ENCODE results near the gene EFL1. TPM values are rescaled to one million over a fixed set of nuclear protein-coding genes. Genes with fewer than 3 reads are reported as not detected.
A peak's percentile ranks its signal among the peaks of the same experiment; 100 is the strongest.

Gene EFL1
- total RNA-seq, 2 experiments from 2014 or later: 7.1 to 7.8 TPM

DNA sequence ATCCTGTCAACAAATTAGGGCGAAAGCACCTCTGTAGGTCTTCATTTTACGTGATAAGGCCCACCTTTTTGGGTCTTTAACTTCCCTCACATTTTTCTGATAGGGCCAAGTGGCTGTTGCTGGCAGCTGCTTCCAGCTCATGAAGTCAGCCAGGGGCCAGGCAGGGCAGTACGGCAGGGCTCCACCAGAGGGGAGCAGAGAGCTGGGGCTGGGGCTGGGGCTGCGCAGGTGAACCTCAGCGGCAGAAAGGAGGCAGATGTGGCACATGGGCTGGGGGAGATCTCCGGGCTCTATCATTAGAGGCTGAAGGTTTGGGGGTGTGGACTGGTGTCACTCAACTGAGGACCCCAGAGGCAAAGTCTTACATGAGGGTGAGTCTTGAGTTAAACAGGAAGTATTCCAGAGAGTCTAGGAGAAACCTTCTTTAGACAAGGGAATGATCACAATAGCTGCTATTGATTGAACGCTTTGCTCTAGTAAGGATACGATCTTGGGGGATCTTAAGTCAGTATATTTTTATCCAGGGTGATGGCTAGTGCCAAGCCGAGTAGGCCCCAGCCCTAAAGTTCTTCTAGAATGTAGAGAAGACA, 153.9 kb downstream of the EFL1 start:
- Mint-ChIP-seq H3K36me3 (ENCODE audit: low read depth) (no peaks in the 10 kb centered on the region), H3K27ac (no peak overlapping the region), H3K4me3 (no peak overlapping the region), H3K4me1 (ENCODE audit: low read depth) (peaks cover 5% of the 10 kb centered on the region), H3K27me3 (no peaks in the 10 kb centered on the region), H3K9me3 (no peaks in the 10 kb centered on the region)
- DNase-seq: peak; percentile 46 to 74 (median 59)
- ChIA-PET POLR2A (no interaction called here), CTCF (interaction anchor here (1.0 kb wide), 1 partner anchor 11 kb away, joined by 6 read pairs; no protein-coding TSS in a partner anchor)
- no peak overlapping the region for H3K27ac ChIP-seq (ENCODE audit: low read depth in 1 of 2, low read length in 2 of 2)
- H3K4me3 ChIP-seq (ENCODE audit: low read length): no peak overlapping the region
- no peaks in the 10 kb centered on the region for H3K9me3 ChIP-seq (ENCODE audit: control insufficient read depth in 1 of 2, insufficient read depth in 1 of 2, low read length in 2 of 2)
- H3K4me1 ChIP-seq (ENCODE audit: insufficient read depth, low read length): no peaks in the 10 kb centered on the region
- ATAC-seq (ENCODE audit: poor library complexity): peak; percentile 99
- TF ChIP-seq, protein P1, sequence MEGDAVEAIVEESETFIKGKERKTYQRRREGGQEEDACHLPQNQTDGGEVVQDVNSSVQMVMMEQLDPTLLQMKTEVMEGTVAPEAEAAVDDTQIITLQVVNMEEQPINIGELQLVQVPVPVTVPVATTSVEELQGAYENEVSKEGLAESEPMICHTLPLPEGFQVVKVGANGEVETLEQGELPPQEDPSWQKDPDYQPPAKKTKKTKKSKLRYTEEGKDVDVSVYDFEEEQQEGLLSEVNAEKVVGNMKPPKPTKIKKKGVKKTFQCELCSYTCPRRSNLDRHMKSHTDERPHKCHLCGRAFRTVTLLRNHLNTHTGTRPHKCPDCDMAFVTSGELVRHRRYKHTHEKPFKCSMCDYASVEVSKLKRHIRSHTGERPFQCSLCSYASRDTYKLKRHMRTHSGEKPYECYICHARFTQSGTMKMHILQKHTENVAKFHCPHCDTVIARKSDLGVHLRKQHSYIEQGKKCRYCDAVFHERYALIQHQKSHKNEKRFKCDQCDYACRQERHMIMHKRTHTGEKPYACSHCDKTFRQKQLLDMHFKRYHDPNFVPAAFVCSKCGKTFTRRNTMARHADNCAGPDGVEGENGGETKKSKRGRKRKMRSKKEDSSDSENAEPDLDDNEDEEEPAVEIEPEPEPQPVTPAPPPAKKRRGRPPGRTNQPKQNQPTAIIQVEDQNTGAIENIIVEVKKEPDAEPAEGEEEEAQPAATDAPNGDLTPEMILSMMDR (IDR thresholded peaks at IDR 0.05): peak; percentile 68
- intact Hi-C loops (cut with DNase I, micrococcal nuclease): no loop called here
- no peaks in the 10 kb centered on the region for H3K27me3 ChIP-seq (ENCODE audit: control insufficient read depth in 1 of 2, insufficient read depth in 2 of 2, low read length in 2 of 2)
- H3K36me3 ChIP-seq (ENCODE audit: insufficient read depth, low read length): no peaks in the 10 kb centered on the region

DNA sequence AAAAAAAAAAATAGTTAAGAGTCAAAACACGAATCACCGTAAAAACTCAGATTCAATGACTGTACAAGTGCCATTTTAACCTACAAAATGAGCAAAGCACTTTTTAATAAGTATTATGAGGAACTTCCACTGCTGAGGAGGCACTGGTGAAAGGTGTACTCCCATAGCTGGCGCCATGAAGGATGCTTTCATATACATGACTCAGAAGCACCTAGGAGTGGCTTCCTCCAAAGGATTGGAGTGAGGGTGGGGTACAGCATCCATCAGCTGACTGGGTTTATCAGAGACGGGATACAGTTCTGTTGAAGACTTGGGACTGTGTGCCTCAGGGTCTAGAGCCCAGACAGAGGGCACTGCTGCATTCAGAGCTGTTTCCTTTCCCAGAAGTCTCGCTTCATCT, 155.9 kb downstream of the EFL1 start:
- H3K27ac ChIP-seq (ENCODE audit: low read depth in 1 of 2, low read length in 2 of 2): no peak overlapping the region
- H3K9me3 ChIP-seq (ENCODE audit: control insufficient read depth in 1 of 2, insufficient read depth in 1 of 2, low read length in 2 of 2): no peaks in the 10 kb centered on the region
- CTCF ChIA-PET: no interaction called here
- POLR2A ChIA-PET: no interaction called here
- H3K36me3 Mint-ChIP-seq (ENCODE audit: low read depth): no peaks in the 10 kb centered on the region
- intact Hi-C loops (cut with DNase I, micrococcal nuclease): no loop called here
- no peaks in the 10 kb centered on the region for H3K36me3 ChIP-seq (ENCODE audit: insufficient read depth, low read length)
- ATAC-seq (ENCODE audit: poor library complexity) (no peak), DNase-seq (no peak)
- H3K27ac Mint-ChIP-seq: no peak overlapping the region
- no peaks in the 10 kb centered on the region for H3K4me1 ChIP-seq (ENCODE audit: insufficient read depth, low read length)
- H3K27me3 ChIP-seq (ENCODE audit: control insufficient read depth in 1 of 2, insufficient read depth in 2 of 2, low read length in 2 of 2): no peaks in the 10 kb centered on the region
- H3K4me3 Mint-ChIP-seq: no peak overlapping the region
- no peak overlapping the region for H3K4me3 ChIP-seq (ENCODE audit: low read length)
- H3K27me3 Mint-ChIP-seq: no peaks in the 10 kb centered on the region
- H3K4me1 Mint-ChIP-seq (ENCODE audit: low read depth): peaks cover 5% of the 10 kb centered on the region
- H3K9me3 Mint-ChIP-seq: no peaks in the 10 kb centered on the region
- TF ChIP-seq, protein P1 (IDR thresholded peaks at IDR 0.05): no peak

DNA sequence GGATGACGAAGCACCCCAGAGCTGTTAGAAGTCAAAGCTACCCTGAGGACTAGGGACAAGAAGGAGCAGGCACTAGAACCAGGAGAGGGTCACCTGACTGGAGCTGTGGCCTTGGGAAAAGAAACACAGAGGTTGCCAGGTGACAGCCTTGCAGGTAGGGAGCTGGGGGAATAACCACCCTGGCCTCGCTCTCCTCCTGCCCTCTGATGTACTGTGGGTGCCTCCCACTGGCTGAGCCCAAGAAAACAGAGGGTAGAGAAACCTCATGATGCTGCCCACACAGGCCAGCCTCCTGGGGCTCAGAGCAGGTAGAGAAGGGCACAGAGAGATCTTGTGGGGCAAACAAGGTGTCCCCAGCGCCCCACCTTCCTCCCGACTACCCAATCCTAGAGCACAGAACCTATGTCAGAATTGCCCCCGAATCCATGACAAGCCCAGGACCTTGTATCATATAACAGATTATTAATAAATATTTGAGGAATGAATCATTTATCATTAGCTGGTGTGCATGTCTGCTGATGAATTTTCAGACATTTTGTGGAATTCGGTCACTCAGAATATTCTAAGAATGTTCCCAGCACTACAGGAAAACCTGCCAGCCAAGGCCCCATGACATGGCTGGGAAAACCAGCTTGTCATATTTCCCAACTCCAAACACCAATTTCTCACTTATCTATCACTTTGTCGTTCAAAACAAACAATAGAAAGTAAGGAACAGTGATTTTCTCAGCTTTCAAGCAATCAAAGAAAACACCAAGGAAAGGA, 156.9 kb downstream of the EFL1 start:
- TF ChIP-seq, protein P1 (IDR thresholded peaks at IDR 0.05): no peak
- intact Hi-C loops (cut with DNase I, micrococcal nuclease): no loop called here

More for the DNA sequence above, 156.9 kb downstream of the EFL1 start:
- Mint-ChIP-seq H3K36me3 (ENCODE audit: low read depth) (no peaks in the 10 kb centered on the region), H3K4me3 (no peak overlapping the region), H3K27ac (no peak overlapping the region), H3K4me1 (ENCODE audit: low read depth) (peaks cover 5% of the 10 kb centered on the region), H3K27me3 (peaks cover 2% of the 10 kb centered on the region), H3K9me3 (no peaks in the 10 kb centered on the region)
- ATAC-seq (ENCODE audit: poor library complexity) (no peak), DNase-seq (no peak)
- Histone ChIP-seq H3K4me1 (ENCODE audit: insufficient read depth, low read length) (no peaks in the 10 kb centered on the region), H3K36me3 (ENCODE audit: insufficient read depth, low read length) (no peaks in the 10 kb centered on the region), H3K27me3 (ENCODE audit: control insufficient read depth in 1 of 2, insufficient read depth in 2 of 2, low read length in 2 of 2) (peaks cover 0 to 2% of the 10 kb centered on the region in 2 experiments), H3K4me3 (ENCODE audit: low read length) (no peak overlapping the region), H3K9me3 (ENCODE audit: control insufficient read depth in 1 of 2, insufficient read depth in 1 of 2, low read length in 2 of 2) (no peaks in the 10 kb centered on the region), H3K27ac (ENCODE audit: low read depth in 1 of 2, low read length in 2 of 2) (no peak overlapping the region)
- ChIA-PET CTCF (no interaction called here), POLR2A (no interaction called here)
